ENCODE measurements around the gene KARS1.

Gene KARS1

DNA sequence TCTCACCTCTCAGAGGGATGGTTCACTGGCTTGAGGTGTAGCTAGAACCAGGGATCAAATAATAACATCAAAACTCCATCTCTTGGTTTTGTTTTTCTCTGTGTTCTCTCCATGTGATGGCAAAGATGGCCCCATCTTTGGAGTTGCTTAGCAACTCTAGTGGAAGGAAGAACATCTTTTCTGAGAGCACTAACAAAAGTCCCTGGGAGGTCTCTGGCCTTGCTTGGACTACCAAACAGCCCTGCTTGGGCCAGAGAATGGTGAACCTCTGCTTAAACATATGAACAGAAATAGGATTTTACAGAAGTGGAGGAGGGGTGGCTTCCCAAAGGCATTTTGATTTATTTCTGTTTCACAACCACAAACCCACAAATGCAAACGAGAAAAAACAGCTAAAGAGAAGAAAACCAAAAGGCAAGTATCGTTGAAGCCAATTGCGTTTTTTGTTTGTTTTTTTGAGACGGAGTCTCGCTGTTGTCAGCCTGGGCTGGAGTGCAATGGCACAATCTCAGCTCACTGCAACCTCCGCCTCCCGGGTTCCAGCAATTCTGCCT is 68.1 kb downstream of the KARS1 start:
- DNase-seq (ENCODE audit: low spot score) = no peak

DNA sequence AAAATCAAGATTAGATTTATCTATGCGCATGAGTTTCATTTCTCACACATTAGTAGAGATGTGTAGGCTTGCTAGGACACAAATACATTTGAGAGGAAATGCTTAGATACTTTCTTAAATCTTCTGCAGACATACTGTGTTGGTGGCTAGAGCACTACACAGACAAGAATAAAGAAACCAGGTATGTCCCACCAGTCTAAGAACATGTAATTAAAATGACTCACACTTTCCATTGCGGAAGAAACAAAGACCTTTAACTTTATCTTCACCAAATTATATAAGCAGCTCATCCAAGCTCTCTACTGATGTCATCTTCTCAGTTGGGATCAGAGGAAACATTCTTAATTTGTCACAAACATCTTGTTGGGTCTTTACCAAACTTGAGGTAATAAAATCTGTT is 68.7 kb downstream of the KARS1 start:
- DNase-seq (ENCODE audit: low spot score) = no peak

DNA sequence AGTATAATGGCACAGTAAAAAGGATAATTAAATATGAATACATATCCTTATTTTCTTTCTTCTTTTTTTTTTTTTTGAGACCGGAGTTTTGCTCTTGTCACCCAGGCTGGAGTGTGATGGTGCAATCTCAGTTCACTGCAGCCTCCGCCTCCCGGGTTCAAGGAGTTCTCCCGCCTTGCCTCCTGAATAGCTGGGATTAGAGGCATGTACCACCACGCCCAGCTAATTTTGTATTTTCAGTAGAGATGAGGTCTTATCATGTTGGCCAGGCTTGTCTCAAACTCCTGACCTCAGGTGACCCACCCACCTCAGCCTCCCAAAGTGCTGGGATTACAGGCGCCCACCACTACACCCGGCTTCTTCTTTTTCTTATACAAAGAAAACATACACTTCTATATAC is 69.3 kb downstream of the KARS1 start:
- DNase-seq (ENCODE audit: low spot score) = no peak
